ENCODE results near the gene SLC39A9.

Gene SLC39A9

DNA sequence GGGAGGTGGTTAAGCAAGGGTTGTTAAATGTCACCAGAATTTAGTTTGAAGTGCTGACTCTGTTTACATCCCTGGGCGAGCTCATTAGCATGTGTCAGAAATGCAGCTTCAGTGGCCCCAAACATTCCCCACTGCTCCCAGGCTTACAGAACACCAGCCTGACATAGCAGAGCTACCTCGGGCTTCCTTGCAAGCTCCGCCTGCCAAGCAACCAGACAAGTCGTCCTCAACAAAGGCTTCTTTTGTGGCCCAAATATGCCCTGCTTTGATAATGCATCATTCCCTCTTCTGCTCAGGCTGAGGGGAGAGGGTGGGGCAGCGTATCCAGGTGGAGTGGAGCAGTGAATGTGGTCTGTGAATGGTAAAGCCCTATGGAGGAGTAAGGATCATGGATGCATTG is 28.4 kb upstream of the SLC39A9 start:
- no peak overlapping the region for H3K27ac ChIP-seq (ENCODE audit: extremely low read depth, low read depth, low read length)
- POLR2A ChIA-PET, result no interaction called here
- no peaks in the 10 kb centered on the region for H3K4me1 ChIP-seq (ENCODE audit: control insufficient read depth, insufficient read depth, low read length)
- TF ChIP-seq WT1 (tag by site-specific recombination; IDR thresholded peaks at IDR 0.05) (no peak), ZNF24 (tag by site-specific recombination; IDR thresholded peaks at IDR 0.05) (no peak), ZNF529 (tag by site-specific recombination; IDR thresholded peaks at IDR 0.05; ENCODE audit: insufficient replicate concordance) (no peak), ZNF248 (tag by site-specific recombination; IDR thresholded peaks at IDR 0.05) (no peak), ZNF558 (tag by site-specific recombination; IDR thresholded peaks at IDR 0.05) (no peak), PBX3 (CRISPR knock-in tag; IDR thresholded peaks at IDR 0.05) (no peak), ZNF768 (tag by site-specific recombination; IDR thresholded peaks at IDR 0.05) (no peak), ZBTB17 (tag by site-specific recombination; IDR thresholded peaks at IDR 0.05) (no peak), ZNF404 (tag by site-specific recombination; IDR thresholded peaks at IDR 0.05) (no peak), HOXD13 (CRISPR knock-in tag; IDR thresholded peaks at IDR 0.05; ENCODE audit: borderline replicate concordance) (no peak), ZSCAN23 (tag by site-specific recombination; IDR thresholded peaks at IDR 0.05) (no peak), ZNF239 (tag by site-specific recombination; IDR thresholded peaks at IDR 0.05) (no peak), ZNF660 (tag by site-specific recombination; IDR thresholded peaks at IDR 0.05) (no peak), ZNF221 (tag by site-specific recombination; IDR thresholded peaks at IDR 0.05; ENCODE audit: borderline replicate concordance) (no peak), ZFHX2 (tag by site-specific recombination; conservative IDR thresholded peaks at IDR 0.05) (no peak), YY1 (tag by site-specific recombination; IDR thresholded peaks at IDR 0.05) (no peak), GLIS1 (tag by site-specific recombination; IDR thresholded peaks at IDR 0.05) (no peak), ZNF510 (tag by site-specific recombination; IDR thresholded peaks at IDR 0.05; ENCODE audit: insufficient replicate concordance) (no peak), ATF2 (tag by site-specific recombination; IDR thresholded peaks at IDR 0.05; ENCODE audit: low read depth) (no peak), ZNF677 (tag by site-specific recombination; IDR thresholded peaks at IDR 0.05) (no peak)
- no peak overlapping the region for H3K4me3 ChIP-seq (ENCODE audit: low read depth, low read length)
- no peaks in the 10 kb centered on the region for H3K9me3 ChIP-seq (ENCODE audit: control insufficient read depth, insufficient read depth, low read depth, low read length)
- H3K36me3 ChIP-seq (ENCODE audit: control insufficient read depth in 2 of 2, insufficient read depth in 1 of 2, low read length in 2 of 2), result peaks cover 0 to 4% of the 10 kb centered on the region in 2 experiments; a peak in 2 of 3 replicates
- CTCF ChIA-PET, result interaction anchor here (0.7 kb wide), 1 partner anchor 128 kb away, joined by 3 read pairs; no protein-coding TSS in a partner anchor

- no peaks in the 10 kb centered on the region for H3K9me3 ChIP-seq (ENCODE audit: control insufficient read depth, insufficient read depth, low read depth, low read length)
- H3K4me1 ChIP-seq (ENCODE audit: control insufficient read depth, insufficient read depth, low read length), result no peaks in the 10 kb centered on the region
- TF ChIP-seq KLF17 (tag by site-specific recombination; IDR thresholded peaks at IDR 0.05), result no peak
- no peak for TF ChIP-seq ZNF792 (tag by site-specific recombination; IDR thresholded peaks at IDR 0.05)
- TF ChIP-seq, protein P1, sequence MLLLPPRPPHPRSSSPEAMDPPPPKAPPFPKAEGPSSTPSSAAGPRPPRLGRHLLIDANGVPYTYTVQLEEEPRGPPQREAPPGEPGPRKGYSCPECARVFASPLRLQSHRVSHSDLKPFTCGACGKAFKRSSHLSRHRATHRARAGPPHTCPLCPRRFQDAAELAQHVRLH (tag by site-specific recombination; IDR thresholded peaks at IDR 0.05), result no peak
- TF ChIP-seq MYNN (tag by site-specific recombination; IDR thresholded peaks at IDR 0.05; ENCODE audit: borderline replicate concordance), result no peak
- TF ChIP-seq ZNF830 (tag by site-specific recombination; IDR thresholded peaks at IDR 0.05; ENCODE audit: low read depth), result no peak
- TF ChIP-seq ZNF701 (tag by site-specific recombination; IDR thresholded peaks at IDR 0.05), result no peak
- POLR2A ChIA-PET, result interaction anchor here (0.7 kb wide), 1 partner anchor 26 kb away, joined by 3 read pairs; the partner anchor contains the start of gene ERH
- CTCF ChIA-PET, result no interaction called here
- no peak overlapping the region for H3K4me3 ChIP-seq (ENCODE audit: low read depth, low read length)
- H3K27ac ChIP-seq (ENCODE audit: extremely low read depth, low read depth, low read length), result no peak overlapping the region
- peaks cover 14 to 22% of the 10 kb centered on the region in 2 experiments for H3K36me3 ChIP-seq (ENCODE audit: control insufficient read depth in 2 of 2, insufficient read depth in 1 of 2, low read length in 2 of 2)
These were observed 26.3 kb upstream of the SLC39A9 start for GRCh38 chr14:69372146-69372545.

Measured in HEK293 (cell line).